A673 (cell line): Measurements from ENCODE around the gene DCUN1D4. TPM values are rescaled to one million over a fixed set of nuclear protein-coding genes. Genes with fewer than 3 reads are reported as not detected.

Experiments used
- BruUV-seq: library from RNA; stranded (reverse); fragments of 400-500 nt; replicated peaks from 2 replicates; lab custom pipeline; 2021; lab: Mats Ljungman, UMichigan
- CTCF ChIA-PET: fragments of 300-600 bp; sonication (Branson Sonifier 250); formaldehyde crosslinking; loops from one replicate; lab custom pipeline; 2022; ENCODE audit warnings: antibody characterized with exemption; lab: Charles Lee
- POLR2A ChIA-PET: fragments of 300-600 bp; sonication (Branson Sonifier 250); formaldehyde crosslinking; loops from one replicate; lab custom pipeline; 2022; ENCODE audit warnings: antibody characterized with exemption; ENCODE audit not compliant: low non-redundant PET; lab: Charles Lee
- DNase-seq: peaks from one replicate; pipeline ENCODE4 v3.0.0-alpha.2; 2015; ENCODE audit warnings: low spot score
- H3K27ac ChIP-seq: fragments of 200-600 bp; sonication (generic); 2 replicates; pipeline ENCODE4 v1.5.1; 2016; ENCODE audit warnings: mixed run types, low read depth, mild to moderate bottlenecking, mixed read lengths, antibody characterized with exemption, low read length; ENCODE audit not compliant: poor library complexity, severe bottlenecking
- H3K27me3 ChIP-seq: fragments of 200-600 bp; sonication (generic); replicated peaks from 2 replicates; pipeline ENCODE4 v1.6.1; 2017; ENCODE audit warnings: mixed run types, low read depth, mild to moderate bottlenecking, mixed read lengths, antibody characterized with exemption, low read length; ENCODE audit not compliant: insufficient read depth, poor library complexity
- H3K36me3 ChIP-seq: fragments of 200-600 bp; sonication (generic); 2 replicates; pipeline ENCODE4 v1.6.1; 2016; ENCODE audit warnings: mixed run types, mild to moderate bottlenecking, mixed read lengths, antibody characterized with exemption, low read length; ENCODE audit not compliant: insufficient read depth, poor library complexity, severe bottlenecking
- H3K4me1 ChIP-seq: fragments of 200-600 bp; sonication (generic); 2 replicates; pipeline ENCODE4 v1.6.1; 2017; ENCODE audit warnings: mixed run types, mild to moderate bottlenecking, mixed read lengths, antibody characterized with exemption, low read length; ENCODE audit not compliant: insufficient read depth, poor library complexity, severe bottlenecking
- H3K4me3 ChIP-seq: fragments of 200-600 bp; sonication (generic); 2 replicates; pipeline ENCODE4 v1.5.1; 2016; ENCODE audit warnings: low read depth, mixed run types, mild to moderate bottlenecking, mixed read lengths, low read length; ENCODE audit not compliant: poor library complexity, severe bottlenecking
- H3K9me3 ChIP-seq: fragments of 200-600 bp; sonication (generic); 2 replicates; pipeline ENCODE4 v1.6.1; 2016; ENCODE audit warnings: mixed run types, low read depth, mild to moderate bottlenecking, mixed read lengths, antibody characterized with exemption, low read length; ENCODE audit not compliant: poor library complexity, severe bottlenecking
- CTCF ChIP-seq: fragments of 300-800, 200-600 bp; sonication (generic); conservative IDR thresholded peaks from 2 replicates; pipeline ENCODE4 v1.5.1; 2017; ENCODE audit warnings: low read depth, mild to moderate bottlenecking, antibody characterized with exemption, low read length, moderate library complexity, mixed read lengths
- EZH2 ChIP-seq: fragments of 200-600 bp; sonication (generic); IDR thresholded peaks from 2 replicates; pipeline ENCODE4 v1.6.1; 2017; ENCODE audit warnings: borderline replicate concordance, low read depth, mild to moderate bottlenecking, mixed read lengths, antibody characterized with exemption, low read length; ENCODE audit not compliant: poor library complexity, severe bottlenecking
- intact Hi-C: fragments of 100-400 bp; cut with micrococcal nuclease; formaldehyde crosslinking; loops from one replicate; pipeline ENCODE4 v1.10.0; 2022; ENCODE audit not compliant: unreplicated experiment
- total RNA-seq: library from RNA; stranded (reverse); gene quantifications from 2 replicates; pipeline ENCODE4 v1.2.3, GENCODE V29; 2021

Gene DCUN1D4
- total RNA-seq, 1 experiment from 2014 or later: 21.5 TPM

- no peak for DNase-seq
- Histone ChIP-seq H3K36me3 (peaks cover 7% of the 10 kb centered on the region), H3K4me3 (no peak overlapping the region), H3K4me1 (no peaks in the 10 kb centered on the region), H3K27me3 (no peaks in the 10 kb centered on the region), H3K9me3 (no peaks in the 10 kb centered on the region), H3K27ac (no peak overlapping the region)
- TF ChIP-seq CTCF (no peak), EZH2 (no peak)
- BruUV-seq: no TSS peak
- ChIA-PET CTCF (no interaction called here), POLR2A (no interaction called here)
- intact Hi-C loops: no loop called here
Observed at GRCh38 chr4:51870441-51871188, 27.7 kb downstream of the DCUN1D4 start.

GRCh38 chr4:51872283-51872997, 29.5 kb downstream of the DCUN1D4 start:
- Histone ChIP-seq H3K9me3 (no peaks in the 10 kb centered on the region), H3K4me3 (no peak overlapping the region), H3K4me1 (no peaks in the 10 kb centered on the region), H3K36me3 (peaks cover 11% of the 10 kb centered on the region), H3K27ac (no peak overlapping the region), H3K27me3 (no peaks in the 10 kb centered on the region)
- intact Hi-C loops: no loop called here
- BruUV-seq: no TSS peak
- POLR2A ChIA-PET: no interaction called here
- TF ChIP-seq EZH2: no peak
- TF ChIP-seq CTCF: no peak
- no peak for DNase-seq
- CTCF ChIA-PET: no interaction called here

- Histone ChIP-seq H3K4me3 (no peak overlapping the region), H3K36me3 (peaks cover 11% of the 10 kb centered on the region), H3K4me1 (no peaks in the 10 kb centered on the region), H3K9me3 (no peaks in the 10 kb centered on the region), H3K27ac (no peak overlapping the region), H3K27me3 (no peaks in the 10 kb centered on the region)
- intact Hi-C loops: no loop called here
- ChIA-PET CTCF (no interaction called here), POLR2A (no interaction called here)
- no TSS peak for BruUV-seq
- no peak for DNase-seq
- TF ChIP-seq EZH2 (no peak), CTCF (no peak)
Observed at GRCh38 chr4:51874551-51874950, 31.6 kb downstream of the DCUN1D4 start.
